SU-DHL-6 (cell line): ENCODE results near the gene RHBG.

ENCODE experiments used
- EZH2phosphoT487 ChIP-seq: fragments of 200-600 bp; sonication (generic), shearing (Covaris generic); conservative IDR thresholded peaks from 2 replicates; pipeline ENCODE4 v1.6.1; 2018; ENCODE audit warnings: mild to moderate bottlenecking, antibody characterized with exemption, low read length, moderate library complexity, mixed read lengths
- TF ChIP-seq, protein P1 (sequence below): fragments of 200-600 bp; sonication (generic); IDR thresholded peaks from one replicate; pipeline ENCODE4 v1.5.1; 2017; ENCODE audit warnings: antibody characterized with exemption, mild to moderate bottlenecking, low read length, moderate library complexity; ENCODE audit not compliant: insufficient read depth, poor library complexity, severe bottlenecking

DNA sequence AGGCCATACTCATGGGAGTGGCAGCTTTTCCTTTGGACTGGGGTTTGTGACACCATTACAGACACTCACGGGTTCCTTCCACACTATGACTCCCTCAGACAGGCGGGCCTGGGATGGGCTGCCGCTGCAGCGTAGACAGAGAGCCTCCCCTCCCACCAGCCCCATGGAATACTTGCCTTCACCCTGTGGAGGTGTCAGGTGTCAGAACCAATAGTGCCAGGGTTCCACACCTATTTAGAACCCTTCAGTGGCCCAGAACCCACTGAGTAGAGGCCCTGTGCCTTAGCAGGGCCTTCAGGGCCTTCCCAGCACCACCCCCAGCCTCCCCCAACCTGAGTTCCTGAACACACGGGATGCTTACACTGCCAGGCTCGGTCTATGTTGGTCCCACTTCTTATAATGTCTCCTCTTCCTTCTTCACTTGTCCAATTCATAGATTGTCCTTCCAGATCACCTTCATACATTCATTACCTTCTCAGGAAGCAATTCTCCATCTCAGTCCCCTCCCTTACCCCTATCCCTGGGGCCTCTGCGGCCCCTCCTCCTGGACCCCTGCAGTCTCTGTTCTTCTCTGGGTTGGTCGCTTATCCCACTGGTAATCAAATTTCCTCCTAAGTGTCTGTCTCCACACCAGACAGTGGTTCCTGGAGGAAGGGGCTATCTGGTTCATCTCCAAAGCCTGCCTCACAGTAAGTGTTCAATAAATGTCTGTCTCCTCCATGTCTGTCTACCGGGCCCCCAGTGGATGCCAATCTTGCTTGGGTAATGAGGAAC is 1.4 kb upstream of the RHBG start:
- TF ChIP-seq, protein P1, sequence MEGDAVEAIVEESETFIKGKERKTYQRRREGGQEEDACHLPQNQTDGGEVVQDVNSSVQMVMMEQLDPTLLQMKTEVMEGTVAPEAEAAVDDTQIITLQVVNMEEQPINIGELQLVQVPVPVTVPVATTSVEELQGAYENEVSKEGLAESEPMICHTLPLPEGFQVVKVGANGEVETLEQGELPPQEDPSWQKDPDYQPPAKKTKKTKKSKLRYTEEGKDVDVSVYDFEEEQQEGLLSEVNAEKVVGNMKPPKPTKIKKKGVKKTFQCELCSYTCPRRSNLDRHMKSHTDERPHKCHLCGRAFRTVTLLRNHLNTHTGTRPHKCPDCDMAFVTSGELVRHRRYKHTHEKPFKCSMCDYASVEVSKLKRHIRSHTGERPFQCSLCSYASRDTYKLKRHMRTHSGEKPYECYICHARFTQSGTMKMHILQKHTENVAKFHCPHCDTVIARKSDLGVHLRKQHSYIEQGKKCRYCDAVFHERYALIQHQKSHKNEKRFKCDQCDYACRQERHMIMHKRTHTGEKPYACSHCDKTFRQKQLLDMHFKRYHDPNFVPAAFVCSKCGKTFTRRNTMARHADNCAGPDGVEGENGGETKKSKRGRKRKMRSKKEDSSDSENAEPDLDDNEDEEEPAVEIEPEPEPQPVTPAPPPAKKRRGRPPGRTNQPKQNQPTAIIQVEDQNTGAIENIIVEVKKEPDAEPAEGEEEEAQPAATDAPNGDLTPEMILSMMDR: no peak
- TF ChIP-seq EZH2phosphoT487: no peak
